PFSK-1 (cell line): Measurements from ENCODE around the gene RALY.

ENCODE experiments used
- POLR2AphosphoS5 ChIP-seq: IDR thresholded peaks from 2 replicates; pipeline ENCODE4 v1.6.1; 2012; ENCODE audit warnings: low read depth, mild to moderate bottlenecking, control low read depth, low read length, moderate library complexity
- SIN3A ChIP-seq: IDR thresholded peaks from 2 replicates; pipeline ENCODE4 v1.6.1; 2012; ENCODE audit warnings: mild to moderate bottlenecking, low read length, moderate library complexity, borderline replicate concordance; ENCODE audit not compliant: insufficient read depth
- TF ChIP-seq, protein P1 (sequence below), 2 experiments: IDR thresholded peaks; 2 replicates each; pipeline versions ENCODE4 v1.6.1 to v1.8.0; 2011 to 2012; ENCODE audit warnings: low read depth in 2 of 2, low read length in 2 of 2, control low read depth in 1 of 2, inconsistent platforms in 1 of 2, mild to moderate bottlenecking in 1 of 2, moderate library complexity in 1 of 2; ENCODE audit not compliant: insufficient read depth in 1 of 2

DNA sequence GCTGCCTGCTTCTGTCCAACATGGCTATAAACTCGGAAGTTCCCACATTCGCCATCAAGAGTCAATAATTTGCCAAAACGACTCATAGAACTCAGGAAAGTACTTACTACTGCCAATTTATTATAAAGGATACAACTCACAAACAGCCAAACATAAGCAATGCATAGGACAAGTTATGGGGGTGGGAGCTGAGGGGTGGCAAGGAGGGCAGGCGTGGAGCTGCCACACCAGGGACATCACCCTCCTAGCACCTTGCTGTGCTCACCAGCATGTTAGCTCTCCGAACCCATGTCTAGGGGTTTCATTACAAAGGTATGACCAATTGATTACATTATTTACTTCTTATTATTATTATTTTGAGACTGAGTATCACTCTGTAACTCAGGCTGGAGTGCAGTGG lies 106.0 kb downstream of the RALY start:
- TF ChIP-seq POLR2AphosphoS5: no peak
- TF ChIP-seq, protein P1, sequence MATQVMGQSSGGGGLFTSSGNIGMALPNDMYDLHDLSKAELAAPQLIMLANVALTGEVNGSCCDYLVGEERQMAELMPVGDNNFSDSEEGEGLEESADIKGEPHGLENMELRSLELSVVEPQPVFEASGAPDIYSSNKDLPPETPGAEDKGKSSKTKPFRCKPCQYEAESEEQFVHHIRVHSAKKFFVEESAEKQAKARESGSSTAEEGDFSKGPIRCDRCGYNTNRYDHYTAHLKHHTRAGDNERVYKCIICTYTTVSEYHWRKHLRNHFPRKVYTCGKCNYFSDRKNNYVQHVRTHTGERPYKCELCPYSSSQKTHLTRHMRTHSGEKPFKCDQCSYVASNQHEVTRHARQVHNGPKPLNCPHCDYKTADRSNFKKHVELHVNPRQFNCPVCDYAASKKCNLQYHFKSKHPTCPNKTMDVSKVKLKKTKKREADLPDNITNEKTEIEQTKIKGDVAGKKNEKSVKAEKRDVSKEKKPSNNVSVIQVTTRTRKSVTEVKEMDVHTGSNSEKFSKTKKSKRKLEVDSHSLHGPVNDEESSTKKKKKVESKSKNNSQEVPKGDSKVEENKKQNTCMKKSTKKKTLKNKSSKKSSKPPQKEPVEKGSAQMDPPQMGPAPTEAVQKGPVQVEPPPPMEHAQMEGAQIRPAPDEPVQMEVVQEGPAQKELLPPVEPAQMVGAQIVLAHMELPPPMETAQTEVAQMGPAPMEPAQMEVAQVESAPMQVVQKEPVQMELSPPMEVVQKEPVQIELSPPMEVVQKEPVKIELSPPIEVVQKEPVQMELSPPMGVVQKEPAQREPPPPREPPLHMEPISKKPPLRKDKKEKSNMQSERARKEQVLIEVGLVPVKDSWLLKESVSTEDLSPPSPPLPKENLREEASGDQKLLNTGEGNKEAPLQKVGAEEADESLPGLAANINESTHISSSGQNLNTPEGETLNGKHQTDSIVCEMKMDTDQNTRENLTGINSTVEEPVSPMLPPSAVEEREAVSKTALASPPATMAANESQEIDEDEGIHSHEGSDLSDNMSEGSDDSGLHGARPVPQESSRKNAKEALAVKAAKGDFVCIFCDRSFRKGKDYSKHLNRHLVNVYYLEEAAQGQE (IDR thresholded peaks at IDR 0.05; ENCODE audit: insufficient read depth in 1 of 2, low read depth in 2 of 2, low read length in 2 of 2): no peak
- TF ChIP-seq SIN3A: no peak
